Activated T-cell treated with anti-CD3 and anti-CD28 coated beads, Interleukin-2, amount 50 U/mL, for 4 hours (primary cell): ENCODE results near the gene AP1B1. TPM values are rescaled to one million over a fixed set of nuclear protein-coding genes. Genes with fewer than 3 reads are reported as not detected.
A peak's percentile ranks its signal among the peaks of the same experiment; 100 is the strongest.

Experiments
- ATAC-seq, 2 donors: fragments of 200-7000 bp; cut with Tn5 transposase; one replicate each; pipeline ENCODE4 v1.10.0; 2021
- DNase-seq: peaks from one replicate; pipeline ENCODE4 v3.0.0-alpha.2; 2020
- H3K27me3 Mint-ChIP-seq: one replicate; pipeline ENCODE4 v1.8.0; 2021; ENCODE audit warnings: low read depth, mixed read lengths
- H3K36me3 Mint-ChIP-seq: one replicate; pipeline ENCODE4 v1.8.0; 2022; ENCODE audit warnings: mixed read lengths; ENCODE audit not compliant: insufficient read depth
- H3K4me1 Mint-ChIP-seq: one replicate; pipeline ENCODE4 v1.8.0; 2021; ENCODE audit warnings: low read depth, mixed read lengths
- H3K4me3 Mint-ChIP-seq: one replicate; pipeline ENCODE4 v1.8.0; 2021; ENCODE audit warnings: mild to moderate bottlenecking, moderate library complexity, mixed read lengths
- H3K9me3 Mint-ChIP-seq: one replicate; pipeline ENCODE4 v1.8.0; 2021; ENCODE audit warnings: mixed read lengths
- total RNA-seq, 3 donors: library from RNA; stranded (reverse); gene quantifications; one replicate each; pipeline ENCODE4 v1.2.1, GENCODE V29; 2021

The AP1B1 gene
- total RNA-seq, 3 donors from 2014 or later: 87.0 to 92.2 (median 89.8) TPM

DNA sequence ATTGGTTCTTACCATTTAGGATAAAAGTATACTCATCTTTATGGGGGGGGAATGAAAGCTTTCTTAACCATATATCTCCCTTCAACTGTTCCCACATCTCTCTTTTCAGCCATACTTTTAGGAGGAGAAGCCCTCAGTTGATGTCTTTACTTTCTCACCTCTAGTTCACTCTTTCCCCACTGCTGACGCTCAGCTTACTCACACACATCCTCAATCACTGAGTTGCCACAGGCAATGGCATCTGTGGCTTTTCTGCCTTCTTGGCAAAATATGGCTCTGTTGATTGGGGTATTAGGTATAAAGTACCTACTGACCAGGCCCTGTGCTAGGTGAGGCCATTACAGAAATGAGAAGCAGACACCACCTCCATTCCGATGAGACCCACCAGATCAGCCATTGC is 12.2 kb upstream of the AP1B1 start:
- Mint-ChIP-seq H3K36me3 (no peaks in the 10 kb centered on the region), H3K9me3 (no peaks in the 10 kb centered on the region), H3K4me1 (no peaks in the 10 kb centered on the region), H3K27me3 (peaks cover 15% of the 10 kb centered on the region), H3K4me3 (no peak overlapping the region)
- ATAC-seq: no peak
- DNase-seq: no peak

DNA sequence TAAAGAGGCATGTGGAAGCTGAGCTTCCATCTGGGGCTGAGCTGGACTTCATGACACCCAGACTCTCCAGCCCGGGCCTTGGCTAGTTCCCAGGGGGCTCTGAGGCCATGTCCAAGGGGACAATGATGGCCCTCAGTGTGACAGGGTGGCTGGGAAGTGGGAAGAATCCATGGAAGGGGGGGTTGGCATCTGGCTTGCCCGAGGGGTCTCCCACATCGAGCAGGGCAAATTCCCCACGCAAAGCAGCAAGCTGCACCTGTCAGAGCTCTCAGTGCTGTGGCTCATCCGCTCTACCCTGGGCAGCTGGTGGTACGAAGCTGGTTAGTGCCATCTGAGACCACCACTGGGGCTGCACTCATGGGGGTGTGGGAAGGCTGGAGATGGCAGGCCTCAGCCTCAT is 9.4 kb upstream of the AP1B1 start:
- no peaks in the 10 kb centered on the region for H3K36me3 Mint-ChIP-seq
- peaks cover 4% of the 10 kb centered on the region for H3K4me1 Mint-ChIP-seq

GRCh38 chr22:29396126-29396525 is 7.8 kb upstream of the AP1B1 start:
- H3K36me3 Mint-ChIP-seq: no peaks in the 10 kb centered on the region
- H3K27me3 Mint-ChIP-seq: peaks cover 7% of the 10 kb centered on the region
- peaks cover 4% of the 10 kb centered on the region for H3K4me1 Mint-ChIP-seq
- no peak for DNase-seq
- no peak overlapping the region for H3K4me3 Mint-ChIP-seq
- ATAC-seq: no peak
- no peaks in the 10 kb centered on the region for H3K9me3 Mint-ChIP-seq

More for the DNA sequence above, 9.4 kb upstream of the AP1B1 start:
- no peak overlapping the region for H3K4me3 Mint-ChIP-seq
- H3K27me3 Mint-ChIP-seq: peaks cover 15% of the 10 kb centered on the region
- no peak for DNase-seq
- ATAC-seq: no peak
- H3K9me3 Mint-ChIP-seq: no peaks in the 10 kb centered on the region

GRCh38 chr22:29394931-29395581 is 6.7 kb upstream of the AP1B1 start:
- no peak overlapping the region for H3K4me3 Mint-ChIP-seq
- peaks cover 4% of the 10 kb centered on the region for H3K4me1 Mint-ChIP-seq
- ATAC-seq (peak; percentile 91 to 97), DNase-seq (peak; percentile 57)
- no peaks in the 10 kb centered on the region for H3K9me3 Mint-ChIP-seq
- no peaks in the 10 kb centered on the region for H3K27me3 Mint-ChIP-seq
- H3K36me3 Mint-ChIP-seq: no peaks in the 10 kb centered on the region

DNA sequence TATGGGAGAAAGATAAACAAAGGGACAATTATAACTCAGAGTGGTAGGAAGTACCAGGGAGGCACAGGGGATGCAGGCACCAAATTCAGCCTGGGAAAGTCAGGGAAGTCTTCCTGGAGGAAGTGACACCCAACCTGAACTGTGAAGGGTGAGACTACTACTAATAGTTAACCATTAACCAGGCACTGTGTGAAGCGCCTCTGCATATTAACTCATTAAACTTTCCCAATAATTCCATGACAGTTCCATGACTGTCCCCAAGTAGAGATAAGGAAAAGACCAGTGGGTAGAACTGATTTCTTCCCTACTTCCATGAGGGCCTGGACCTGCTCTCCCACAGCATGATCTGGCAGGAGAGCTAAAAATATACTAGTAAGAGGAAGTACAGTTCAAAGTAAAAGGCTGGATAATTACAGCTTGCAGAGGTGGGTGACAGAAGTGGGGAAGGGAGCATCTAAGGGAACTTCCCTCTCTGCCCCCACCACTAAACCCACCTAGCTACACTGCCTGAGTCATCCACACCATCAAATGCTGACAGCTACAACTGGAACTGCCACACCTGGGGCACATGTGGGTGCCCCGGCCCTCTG is 4.7 kb upstream of the AP1B1 start:
- ATAC-seq (no peak), DNase-seq (no peak)
- H3K9me3 Mint-ChIP-seq: no peaks in the 10 kb centered on the region
- peaks cover 12% of the 10 kb centered on the region for H3K4me1 Mint-ChIP-seq
- no peaks in the 10 kb centered on the region for H3K36me3 Mint-ChIP-seq
- H3K4me3 Mint-ChIP-seq: no peak overlapping the region
- H3K27me3 Mint-ChIP-seq: no peaks in the 10 kb centered on the region

- DNase-seq (no peak), ATAC-seq (no peak)
- H3K27me3 Mint-ChIP-seq: no peaks in the 10 kb centered on the region
- H3K9me3 Mint-ChIP-seq: no peaks in the 10 kb centered on the region
- peaks cover 22% of the 10 kb centered on the region for H3K4me1 Mint-ChIP-seq
- no peaks in the 10 kb centered on the region for H3K36me3 Mint-ChIP-seq
- H3K4me3 Mint-ChIP-seq: no peak overlapping the region
These were observed 3.2 kb upstream of the AP1B1 start for GRCh38 chr22:29391546-29391945.

GRCh38 chr22:29390270-29390669 is 1.9 kb upstream of the AP1B1 start:
- peaks cover 34% of the 10 kb centered on the region for H3K4me1 Mint-ChIP-seq
- no peaks in the 10 kb centered on the region for H3K9me3 Mint-ChIP-seq
- ATAC-seq (no peak), DNase-seq (no peak)
- no peaks in the 10 kb centered on the region for H3K27me3 Mint-ChIP-seq
- H3K36me3 Mint-ChIP-seq: peaks cover 2% of the 10 kb centered on the region
- H3K4me3 Mint-ChIP-seq: no peak overlapping the region

- Mint-ChIP-seq H3K4me1 (peaks cover 43% of the 10 kb centered on the region), H3K36me3 (peaks cover 5% of the 10 kb centered on the region), H3K27me3 (no peaks in the 10 kb centered on the region), H3K9me3 (no peaks in the 10 kb centered on the region), H3K4me3 (peak overlapping the region; percentile 92)
- DNase-seq (no peak), ATAC-seq (peak; percentile 7 to 13)
These were observed 355 bp upstream of the AP1B1 start for GRCh38 chr22:29388759-29389090.

DNA sequence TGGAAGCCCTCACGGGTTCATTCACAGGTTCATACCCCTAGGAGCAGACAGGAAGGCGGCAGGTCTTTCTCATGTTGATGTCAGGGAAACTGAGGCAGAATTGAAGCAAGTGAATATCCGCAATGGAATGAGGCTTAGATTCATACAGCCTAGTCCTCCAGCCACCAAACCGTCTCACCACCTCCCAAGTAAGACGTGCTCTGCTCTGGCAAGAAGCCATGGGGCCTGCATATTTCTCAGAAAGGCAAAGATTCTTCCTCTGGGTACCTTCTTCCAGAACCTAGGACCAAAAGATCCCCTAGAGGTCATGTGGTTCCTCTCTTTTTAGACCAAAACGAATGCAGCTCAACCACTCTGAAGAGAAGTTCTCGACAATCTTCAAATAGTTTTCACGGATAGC is 1.7 kb downstream of the AP1B1 start:
- peak overlapping the region; percentile 92 for H3K4me3 Mint-ChIP-seq
- DNase-seq: no peak
- H3K36me3 Mint-ChIP-seq: peaks cover 5% of the 10 kb centered on the region
- no peaks in the 10 kb centered on the region for H3K9me3 Mint-ChIP-seq
- no peak for ATAC-seq
- H3K4me1 Mint-ChIP-seq: peaks cover 47% of the 10 kb centered on the region
- H3K27me3 Mint-ChIP-seq: no peaks in the 10 kb centered on the region

GRCh38 chr22:29385748-29386147 is 2.6 kb downstream of the AP1B1 start:
- Mint-ChIP-seq H3K4me3 (peak overlapping the region; percentile 8), H3K27me3 (no peaks in the 10 kb centered on the region), H3K4me1 (peaks cover 52% of the 10 kb centered on the region), H3K36me3 (peaks cover 5% of the 10 kb centered on the region), H3K9me3 (no peaks in the 10 kb centered on the region)
- ATAC-seq (no peak), DNase-seq (no peak)

DNA sequence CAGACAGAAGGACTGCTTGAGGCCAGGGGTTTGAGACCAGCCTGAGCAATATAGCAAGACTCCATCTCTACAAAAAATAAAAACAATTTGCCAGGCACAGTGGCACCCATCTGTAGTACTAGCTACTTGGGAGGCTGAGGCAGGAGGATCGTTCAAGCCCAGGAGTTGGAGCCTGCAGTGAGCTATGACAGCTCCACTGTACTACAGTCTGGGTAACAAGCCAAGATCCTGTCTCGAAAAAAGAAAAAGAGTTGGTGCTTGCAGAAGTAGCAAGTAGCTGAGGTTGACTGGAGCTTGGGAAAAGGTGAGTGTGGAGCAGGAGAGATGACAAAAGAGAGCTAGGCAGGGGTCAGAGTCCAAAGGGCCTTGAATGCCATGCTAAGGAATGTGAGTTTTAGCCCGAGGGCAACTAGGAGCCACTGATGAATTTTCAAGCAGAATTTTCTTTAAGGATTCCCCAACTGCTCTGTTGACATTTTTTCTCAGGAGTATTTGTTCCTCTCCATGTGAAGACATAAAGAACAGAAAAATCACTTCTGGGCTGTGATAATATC is 3.1 kb downstream of the AP1B1 start:
- H3K36me3 Mint-ChIP-seq: peaks cover 8% of the 10 kb centered on the region
- no peak for ATAC-seq
- peaks cover 57% of the 10 kb centered on the region for H3K4me1 Mint-ChIP-seq
- DNase-seq: no peak
- H3K4me3 Mint-ChIP-seq: no peak overlapping the region
- H3K9me3 Mint-ChIP-seq: no peaks in the 10 kb centered on the region
- no peaks in the 10 kb centered on the region for H3K27me3 Mint-ChIP-seq

DNA sequence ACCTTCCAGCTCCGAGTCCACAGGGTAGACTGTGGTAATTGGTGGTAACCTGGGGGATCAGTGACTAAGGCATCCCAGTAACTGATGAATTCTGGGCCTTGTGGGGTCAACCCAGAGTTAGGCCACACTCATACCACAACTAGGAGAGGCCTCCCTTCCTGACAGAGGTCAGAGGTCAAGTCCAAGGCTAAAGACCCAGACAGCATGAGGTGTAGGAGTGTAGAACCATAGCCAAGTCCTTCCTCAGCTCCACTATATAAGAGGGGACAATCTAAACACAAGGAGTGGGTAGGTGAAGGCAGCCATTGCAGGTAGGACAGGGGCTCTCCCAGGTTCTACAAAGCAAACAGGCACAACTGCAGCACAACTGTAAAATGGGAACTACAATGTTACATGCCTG is 4.6 kb downstream of the AP1B1 start:
- no peaks in the 10 kb centered on the region for H3K27me3 Mint-ChIP-seq
- H3K4me1 Mint-ChIP-seq: peaks cover 59% of the 10 kb centered on the region
- H3K4me3 Mint-ChIP-seq: no peak overlapping the region
- no peaks in the 10 kb centered on the region for H3K9me3 Mint-ChIP-seq
- no peak for ATAC-seq
- H3K36me3 Mint-ChIP-seq: peaks cover 12% of the 10 kb centered on the region
- DNase-seq: no peak

DNA sequence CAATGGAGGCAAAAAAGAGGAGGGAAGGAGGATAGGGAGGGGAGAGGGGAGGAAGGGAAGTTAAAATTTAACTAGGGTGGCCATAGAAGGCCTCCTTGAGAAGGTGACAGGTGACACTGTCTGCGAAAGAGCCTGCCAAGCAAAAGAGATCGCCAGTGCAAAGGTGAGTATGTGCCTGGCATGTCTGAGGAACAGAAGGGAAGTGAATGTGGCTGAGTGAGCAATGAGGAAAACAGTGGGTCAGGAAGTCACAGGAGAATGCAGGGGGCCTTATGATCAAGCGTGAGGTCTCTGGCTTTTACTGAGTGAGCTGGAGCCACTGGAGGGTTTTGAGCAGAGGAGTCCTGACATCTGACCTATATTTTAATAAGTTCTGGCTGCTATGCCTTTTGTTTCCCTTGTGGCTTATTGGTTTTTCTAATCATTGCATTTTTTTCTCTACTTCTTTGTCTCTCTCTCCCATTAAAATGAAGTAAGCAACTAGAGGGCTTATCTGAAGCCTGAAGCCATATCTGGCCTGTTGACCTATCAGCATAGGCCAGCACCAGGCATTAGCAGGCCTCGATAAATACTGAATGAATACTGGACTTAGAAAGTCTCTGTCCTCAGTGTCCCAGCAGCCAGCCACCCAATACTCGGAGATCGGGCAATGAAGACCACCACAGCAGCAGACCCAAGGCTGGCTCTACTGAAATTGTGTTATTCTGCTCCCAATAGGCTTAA is 5.6 kb downstream of the AP1B1 start:
- Mint-ChIP-seq H3K36me3 (peaks cover 12% of the 10 kb centered on the region), H3K9me3 (no peaks in the 10 kb centered on the region), H3K4me1 (peaks cover 55% of the 10 kb centered on the region), H3K4me3 (no peak overlapping the region), H3K27me3 (no peaks in the 10 kb centered on the region)
- DNase-seq (no peak), ATAC-seq (no peak)

GRCh38 chr22:29380856-29381255 is 7.5 kb downstream of the AP1B1 start:
- Mint-ChIP-seq H3K27me3 (no peaks in the 10 kb centered on the region), H3K9me3 (no peaks in the 10 kb centered on the region)
- ATAC-seq: no peak

More at GRCh38 chr22:29380856-29381255, 7.5 kb downstream of the AP1B1 start:
- Mint-ChIP-seq H3K36me3 (peaks cover 19% of the 10 kb centered on the region), H3K4me3 (no peak overlapping the region), H3K4me1 (peaks cover 43% of the 10 kb centered on the region)
- DNase-seq: no peak
